Kidney (tissue), 14 donors: Measurements from ENCODE around the gene TBPL1. TPM values are rescaled to one million over a fixed set of nuclear protein-coding genes. Genes with fewer than 3 reads are reported as not detected.

Experiments used
- DNase-seq, 5 donors: peaks; one replicate each; pipeline ENCODE4 v3.0.0-alpha.2; 2013 to 2020
- FAIRE-seq: peaks from 2 replicates; lab custom pipeline; 2012; peaks lifted over from hg19 to GRCh38; lab: Jason Lieb, UNC
- H3K27ac ChIP-seq, 2 donors: one replicate each; pipeline ENCODE4 v1.7.0; 2013; ENCODE audit warnings: low read depth in 2 of 2, low read length in 2 of 2, inconsistent platforms in 1 of 2
- H3K27me3 ChIP-seq: one replicate; pipeline ENCODE4 v1.7.1; 2013; ENCODE audit warnings: low read length, inconsistent platforms; ENCODE audit not compliant: control insufficient read depth, insufficient read depth
- H3K36me3 ChIP-seq, 3 donors: one replicate each; pipeline versions ENCODE4 v1.7.0 to v1.7.1; 2013; ENCODE audit warnings: low read length in 3 of 3, control low read depth in 1 of 3, inconsistent platforms in 1 of 3; ENCODE audit not compliant: insufficient read depth in 3 of 3, control insufficient read depth in 2 of 3
- H3K4me1 ChIP-seq, 3 donors: one replicate each; pipeline versions ENCODE4 v1.7.0 to v1.7.1; 2013; ENCODE audit warnings: low read length in 3 of 3, inconsistent platforms in 1 of 3, low read depth in 1 of 3; ENCODE audit not compliant: control insufficient read depth in 2 of 3, insufficient read depth in 2 of 3
- H3K4me3 ChIP-seq, 3 donors: one replicate each; pipeline versions ENCODE4 v1.7.0 to v1.8.1; 2013; ENCODE audit warnings: low read length in 3 of 3, control low read depth in 1 of 3, inconsistent platforms in 1 of 3
- H3K9ac ChIP-seq, 3 donors: one replicate each; pipeline versions ENCODE4 v1.7.0 to v1.7.1; 2013; ENCODE audit warnings: low read length in 3 of 3, control low read depth in 1 of 3, inconsistent platforms in 1 of 3
- H3K9me3 ChIP-seq, 3 donors: one replicate each; pipeline versions ENCODE4 v1.7.0 to v1.7.1; 2013; ENCODE audit warnings: low read length in 3 of 3, control low read depth in 1 of 3, inconsistent platforms in 1 of 3; ENCODE audit not compliant: control insufficient read depth in 2 of 3, insufficient read depth in 1 of 3
- intact Hi-C: fragments of 100-400 bp; cut with DNase I; formaldehyde crosslinking; loops from one replicate; pipeline ENCODE4 v1.11.1; 2022
- polyA plus RNA-seq: library from polyadenylated mRNA; stranded (reverse); fragments of 350-450 nt; fragmentation: Illumina TruSeq; extraction: RNeasy Lipid Tissue Mini Kit (QIAGEN cat#74804); gene quantifications from one replicate; pipeline ENCODE4 v1.2.3, GENCODE V29; 2014; ENCODE audit warnings: low read depth, low replicate concordance; ENCODE audit not compliant: insufficient read depth
- total RNA-seq: library from RNA; stranded (reverse); fragmentation: NEBNext Ultra II Directional; extraction: Animal tissue kit (Norgen Biotek cat#: 25700); gene quantifications from one replicate; pipeline ENCODE4 v1.2.1, GENCODE V29; 2021
- TF ChIP-seq, protein P1 (sequence below): IDR thresholded peaks from 3 replicates; pipeline ENCODE4 v1.5.1; 2012; ENCODE audit warnings: mild to moderate bottlenecking, moderate library complexity, borderline replicate concordance; ENCODE audit not compliant: insufficient read depth; ENCODE audit errors: extremely low read depth
- donor health status: control.
- donor health status: control.
- donor health status: control.
- donor health status: control.
- donor health status: control.
- donor health status: DM: yes; HTN: yes; CAD: no.
- donor health status: Normal renal cell carcinoma (clear cell type).

Gene TBPL1
- total and polyA plus RNA-seq, 2 donors from 2014 or later, result 17.3 to 20.7 TPM

DNA sequence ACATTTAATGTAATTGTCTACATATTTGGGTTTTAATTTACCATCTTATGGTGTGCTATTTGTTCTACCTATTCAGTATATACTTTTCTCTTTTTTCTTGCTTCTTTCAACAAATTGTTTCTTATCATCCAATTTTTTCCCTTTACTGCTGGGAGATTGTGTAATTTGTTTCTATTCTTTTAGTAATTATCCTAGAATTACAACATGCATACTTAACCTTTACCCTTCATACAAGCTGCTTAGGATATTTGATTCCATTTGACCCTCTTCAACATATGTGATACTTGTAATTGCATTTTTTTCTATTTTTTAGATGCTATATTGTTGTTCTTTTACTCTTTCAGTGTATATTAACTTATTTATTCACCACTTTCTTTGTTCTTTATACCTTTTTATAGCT lies 15.1 kb upstream of the TBPL1 start:
- no peak overlapping the region for H3K27ac ChIP-seq
- intact Hi-C loops, result no loop called here
- DNase-seq (no peak), FAIRE-seq (no peak)
- H3K9ac ChIP-seq, result no peak overlapping the region
- TF ChIP-seq, protein P1, sequence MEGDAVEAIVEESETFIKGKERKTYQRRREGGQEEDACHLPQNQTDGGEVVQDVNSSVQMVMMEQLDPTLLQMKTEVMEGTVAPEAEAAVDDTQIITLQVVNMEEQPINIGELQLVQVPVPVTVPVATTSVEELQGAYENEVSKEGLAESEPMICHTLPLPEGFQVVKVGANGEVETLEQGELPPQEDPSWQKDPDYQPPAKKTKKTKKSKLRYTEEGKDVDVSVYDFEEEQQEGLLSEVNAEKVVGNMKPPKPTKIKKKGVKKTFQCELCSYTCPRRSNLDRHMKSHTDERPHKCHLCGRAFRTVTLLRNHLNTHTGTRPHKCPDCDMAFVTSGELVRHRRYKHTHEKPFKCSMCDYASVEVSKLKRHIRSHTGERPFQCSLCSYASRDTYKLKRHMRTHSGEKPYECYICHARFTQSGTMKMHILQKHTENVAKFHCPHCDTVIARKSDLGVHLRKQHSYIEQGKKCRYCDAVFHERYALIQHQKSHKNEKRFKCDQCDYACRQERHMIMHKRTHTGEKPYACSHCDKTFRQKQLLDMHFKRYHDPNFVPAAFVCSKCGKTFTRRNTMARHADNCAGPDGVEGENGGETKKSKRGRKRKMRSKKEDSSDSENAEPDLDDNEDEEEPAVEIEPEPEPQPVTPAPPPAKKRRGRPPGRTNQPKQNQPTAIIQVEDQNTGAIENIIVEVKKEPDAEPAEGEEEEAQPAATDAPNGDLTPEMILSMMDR, result no peak
- no peaks in the 10 kb centered on the region for H3K36me3 ChIP-seq
- no peaks in the 10 kb centered on the region for H3K9me3 ChIP-seq
- H3K4me1 ChIP-seq, result no peaks in the 10 kb centered on the region
- no peaks in the 10 kb centered on the region for H3K27me3 ChIP-seq
- no peak overlapping the region for H3K4me3 ChIP-seq

DNA sequence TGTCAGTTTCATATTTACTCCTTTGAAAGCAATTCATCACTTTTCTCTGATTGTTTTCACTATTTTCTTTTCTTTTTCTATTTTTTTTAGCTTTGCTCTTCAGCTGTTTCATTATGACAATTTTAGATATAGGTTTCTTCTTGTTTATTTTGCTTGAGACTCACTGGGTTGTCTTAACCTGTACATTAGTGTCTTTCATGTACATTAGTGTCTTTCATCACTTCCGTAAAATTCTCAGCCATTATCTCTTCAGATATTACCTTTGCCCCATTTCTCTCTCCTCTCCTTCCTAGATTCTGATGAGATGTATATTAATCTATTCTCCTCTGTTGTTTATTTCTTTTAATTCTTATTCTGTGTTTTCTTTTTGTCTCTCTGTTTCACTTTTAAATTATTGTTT lies 14.5 kb upstream of the TBPL1 start:
- Histone ChIP-seq H3K4me1 (no peaks in the 10 kb centered on the region), H3K27me3 (no peaks in the 10 kb centered on the region), H3K4me3 (no peak overlapping the region), H3K9me3 (no peaks in the 10 kb centered on the region), H3K27ac (no peak overlapping the region), H3K9ac (no peak overlapping the region), H3K36me3 (no peaks in the 10 kb centered on the region)
- DNase-seq (no peak), FAIRE-seq (no peak)
- TF ChIP-seq, protein P1, result no peak
- intact Hi-C loops, result no loop called here

DNA sequence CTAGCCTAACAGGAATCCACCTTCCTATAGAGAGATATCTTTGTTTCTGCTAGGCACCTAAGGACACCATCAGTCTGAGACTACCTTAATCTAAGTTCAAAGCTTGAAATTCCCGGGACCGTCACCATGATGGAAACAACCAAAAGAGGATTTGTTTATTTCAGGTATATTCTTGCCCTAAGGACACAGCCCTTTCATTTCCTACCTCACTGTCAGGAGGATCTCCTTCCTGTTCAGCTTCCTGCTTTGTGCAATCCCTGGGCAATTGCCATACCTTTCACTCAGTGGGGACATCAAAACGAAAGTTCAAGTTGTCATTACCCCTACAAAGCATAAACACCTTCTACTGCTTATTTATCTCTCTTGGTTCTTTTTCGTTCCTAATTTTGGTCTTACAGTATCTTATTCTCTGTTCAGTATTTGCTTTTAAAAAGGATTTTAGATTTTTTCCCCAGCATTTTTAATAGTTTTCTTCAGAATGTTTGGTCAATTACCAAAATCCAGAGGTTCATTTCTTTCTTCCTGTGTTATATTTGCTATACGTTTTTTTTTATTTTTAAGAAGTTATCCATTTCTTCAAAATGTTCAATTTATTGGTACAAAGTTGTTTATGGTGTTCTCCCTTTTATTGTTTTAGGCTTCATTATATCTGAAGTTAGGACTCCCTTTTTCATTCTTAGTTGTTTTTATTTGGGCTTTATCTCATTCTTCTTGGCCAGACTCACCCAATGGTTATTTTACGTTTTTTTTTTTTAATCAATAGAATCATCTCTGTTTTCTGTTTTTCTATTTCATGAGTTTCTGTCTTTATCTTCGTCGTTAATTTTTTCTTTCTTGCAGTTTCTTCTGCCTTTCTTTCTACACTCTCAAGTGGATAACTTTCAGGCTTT lies 13.0 kb upstream of the TBPL1 start:
- Histone ChIP-seq H3K4me1 (no peaks in the 10 kb centered on the region), H3K9me3 (no peaks in the 10 kb centered on the region), H3K27ac (no peak overlapping the region), H3K4me3 (no peak overlapping the region), H3K36me3 (no peaks in the 10 kb centered on the region), H3K9ac (no peak overlapping the region), H3K27me3 (no peaks in the 10 kb centered on the region)
- TF ChIP-seq, protein P1, result no peak
- intact Hi-C loops, result no loop called here
- no peak for DNase-seq
- peak; percentile 11 for FAIRE-seq
